Left lobe of liver (tissue), 2 donors: ENCODE measurements around the gene NPTXR. TPM values are rescaled to one million over a fixed set of nuclear protein-coding genes. Genes with fewer than 3 reads are reported as not detected.

Source experiments
- ATAC-seq: fragments of 200-7000 bp; cut with Tn5 transposase; one replicate; pipeline ENCODE4 v1.9.1; 2020; ENCODE audit warnings: mild to moderate bottlenecking, moderate library complexity
- DNase-seq: peaks from one replicate; pipeline ENCODE4 v3.0.0-alpha.2; 2020; ENCODE audit warnings: low spot score
- total RNA-seq: library from RNA; stranded (reverse); gene quantifications from one replicate; pipeline ENCODE4 v1.2.1, GENCODE V29; 2021
- donor health status: DM: no; HTN: no; CAD: no; lungs with moderate emphysema.
- donor health status: DM: no; HTN: yes; CAD: no.

Gene NPTXR
- total RNA-seq, 1 donor from 2014 or later, result 0.45 TPM

DNA sequence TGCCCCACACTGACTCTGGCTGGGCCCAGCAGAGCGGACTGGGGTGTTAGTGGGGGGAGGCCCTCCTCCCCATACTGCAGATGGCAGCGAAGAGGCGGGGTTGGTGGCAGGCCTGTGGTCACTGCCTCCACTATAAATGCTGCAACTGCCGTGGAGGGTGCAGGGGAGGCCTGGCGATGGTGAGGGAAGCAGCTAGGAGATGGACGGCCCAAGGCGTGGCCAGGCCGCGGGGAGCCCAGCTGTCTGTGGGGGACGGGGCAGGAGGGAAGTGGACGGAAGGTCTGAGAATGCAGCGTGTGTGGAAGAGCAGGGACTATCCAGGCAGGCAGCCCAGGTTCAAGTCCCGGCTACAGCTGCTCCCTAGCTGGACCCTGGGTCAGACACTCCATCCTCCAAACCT is 68.2 kb downstream of the NPTXR start:
- DNase-seq (no peak), ATAC-seq (no peak)

DNA sequence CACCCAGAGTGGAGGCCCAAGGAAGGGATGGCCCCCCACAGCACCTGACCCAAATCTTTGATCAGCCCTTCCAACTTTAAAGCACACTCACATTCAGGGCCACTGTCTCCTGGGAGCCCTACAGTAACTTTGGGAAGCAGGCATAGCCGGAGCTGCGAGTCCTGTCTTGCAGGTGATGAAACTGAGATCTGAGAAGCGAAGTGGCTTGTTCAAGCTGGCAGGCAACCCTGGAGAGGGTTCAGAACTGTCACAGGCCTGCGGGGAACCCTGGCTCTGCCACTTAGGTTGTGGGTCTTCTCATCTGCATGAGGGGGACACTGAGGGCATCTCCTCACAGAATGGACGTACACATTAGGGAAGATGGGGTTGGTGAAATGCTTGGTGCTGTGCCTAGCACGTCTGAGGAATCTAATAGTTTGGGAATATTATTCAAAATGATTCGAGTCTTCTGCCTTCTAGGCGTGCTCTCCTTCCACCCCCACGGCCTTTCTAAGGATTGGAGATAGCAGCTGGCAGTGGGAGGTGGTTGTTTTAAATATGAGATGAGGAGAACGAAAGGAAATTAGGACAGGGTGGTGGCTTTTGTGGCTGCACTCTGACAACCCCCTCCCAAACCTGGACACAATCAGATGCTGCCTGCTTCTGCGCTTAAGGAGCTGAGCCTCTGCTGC is 69.2 kb downstream of the NPTXR start:
- no peak for ATAC-seq

DNA sequence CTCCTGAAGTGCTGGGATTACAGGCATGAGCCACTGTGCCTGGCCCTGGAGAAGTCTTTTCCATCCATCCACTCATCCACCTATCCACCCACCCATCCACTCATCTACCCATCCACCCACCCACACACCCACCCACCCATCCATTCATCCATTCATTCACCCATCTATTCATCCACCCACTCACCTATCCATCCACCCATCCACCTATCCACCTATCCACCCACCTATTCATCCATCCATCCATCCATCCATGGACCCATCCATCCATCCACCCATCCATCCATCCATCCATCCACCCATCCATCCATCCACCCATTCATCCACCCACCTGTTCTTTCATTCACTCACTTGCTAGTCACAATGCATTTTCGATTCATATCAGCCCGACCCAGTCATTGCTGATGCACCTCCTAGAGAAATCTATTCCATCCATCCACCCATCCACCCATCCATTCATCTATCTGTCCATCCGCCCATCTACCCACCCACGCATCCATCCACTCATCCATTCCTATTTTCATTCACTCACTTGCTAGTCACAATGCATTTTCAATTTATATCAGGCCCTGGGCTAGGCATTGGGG is 70.4 kb downstream of the NPTXR start:
- ATAC-seq, result no peak
- DNase-seq, result no peak

More for the DNA sequence above, 69.2 kb downstream of the NPTXR start:
- no peak for DNase-seq

DNA sequence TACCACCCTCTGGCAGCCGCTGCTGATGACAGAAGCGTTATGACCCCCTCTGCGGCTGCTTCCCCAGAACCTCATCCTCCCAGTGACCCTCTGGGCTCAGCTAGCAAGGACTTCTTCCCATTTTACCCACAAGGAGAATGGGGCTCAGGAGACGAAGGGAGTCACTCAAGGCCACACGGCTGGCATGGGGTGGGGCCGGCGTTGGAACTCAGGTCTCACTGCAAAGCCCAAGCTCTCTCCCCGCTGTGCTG is 71.3 kb downstream of the NPTXR start:
- DNase-seq, result no peak
- no peak for ATAC-seq

DNA sequence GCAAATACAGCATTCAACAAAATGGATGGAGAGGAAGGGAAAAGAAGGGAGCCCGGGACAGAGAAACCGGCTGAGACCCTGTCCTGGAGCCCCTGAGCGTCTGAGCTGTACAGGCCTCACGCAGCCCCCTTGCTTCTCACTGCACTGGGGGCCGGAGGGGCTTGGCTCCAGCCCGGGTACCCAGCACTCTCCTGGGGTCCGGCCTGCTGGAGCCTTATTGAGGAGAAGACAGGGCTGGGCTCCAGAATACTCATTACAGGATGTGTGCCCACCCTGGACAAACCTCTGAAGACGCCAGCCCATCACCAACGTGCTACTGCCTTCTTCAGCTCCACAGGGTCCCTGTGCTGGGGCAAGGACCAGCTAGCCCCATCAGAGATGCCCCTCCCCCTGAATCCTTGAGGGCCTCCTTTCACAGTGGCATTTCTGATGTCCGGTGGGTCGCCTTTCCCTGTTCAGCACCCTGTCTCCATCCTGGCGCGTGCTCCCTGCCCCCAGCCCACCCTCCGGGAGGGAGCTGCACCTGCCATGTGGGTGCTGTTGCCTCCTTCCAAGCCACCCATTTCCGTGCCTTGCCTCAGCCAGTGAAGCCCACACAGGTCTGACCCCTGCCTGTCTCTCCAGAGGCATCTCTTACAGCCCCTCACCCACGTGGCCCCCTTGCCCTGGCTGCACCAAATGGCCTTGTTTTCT is 73.4 kb downstream of the NPTXR start:
- DNase-seq (no peak), ATAC-seq (no peak)

Other genes with a start within 250 kb of the NPTXR start
- gene FAM227A, start 187.6 kb downstream of the NPTXR start, total RNA-seq, result 0.03 TPM
- gene CBY1, start 187.4 kb downstream of the NPTXR start, total RNA-seq, result 13.7 TPM
- 29.0 TPM for gene TOMM22, start 162.1 kb downstream of the NPTXR start, total RNA-seq
- gene JOSD1, start 143.1 kb downstream of the NPTXR start, total RNA-seq, result 16.6 TPM
- gene GTPBP1, start 138.1 kb downstream of the NPTXR start, total RNA-seq, result 14.4 TPM
- gene SUN2, start 88.0 kb downstream of the NPTXR start, total RNA-seq, result 183 TPM
- gene DNAL4, start 49.9 kb downstream of the NPTXR start, total RNA-seq, result 3.3 TPM
- gene CBX6, start 28.2 kb upstream of the NPTXR start, total RNA-seq, result 16.0 TPM
- gene APOBEC3A, start 113.6 kb upstream of the NPTXR start, total RNA-seq, result 0.98 TPM
- gene APOBEC3B, start 138.3 kb upstream of the NPTXR start, total RNA-seq, result 0.93 TPM
- 2.5 TPM for gene APOBEC3C, start 170.2 kb upstream of the NPTXR start, total RNA-seq
- 0.83 TPM for gene APOBEC3D, start 177.1 kb upstream of the NPTXR start, total RNA-seq
- 3.1 TPM for gene APOBEC3F, start 196.8 kb upstream of the NPTXR start, total RNA-seq
- 1.3 TPM for gene APOBEC3G, start 233.2 kb upstream of the NPTXR start, total RNA-seq